ENCODE results near the gene SOS1. TPM values are rescaled to one million over a fixed set of nuclear protein-coding genes. Genes with fewer than 3 reads are reported as not detected.

Gene SOS1
- total and polyA plus RNA-seq, 2 donors (not counting 3 experiments of a cell fraction or from before 2014, with no cell fraction given): 22.2 to 32.5 TPM

GRCh38 chr2:38940746-38941145 is 180.1 kb downstream of the SOS1 start:
- ChIA-PET CTCF (no interaction called here), POLR2A (no interaction called here)
- Histone ChIP-seq H3K4me3 (replicated peaks in 1 of 3; ENCODE audit: insufficient read depth in 1 of 3, low read depth in 1 of 3, low read length in 3 of 3) (no peak overlapping the region), H3K79me2 (ENCODE audit: control insufficient read depth, insufficient read depth, low read length) (no peaks in the 10 kb centered on the region), H2AFZ (ENCODE audit: low read depth, low read length) (no peak overlapping the region), H3K4me2 (ENCODE audit: insufficient read depth, low read length) (no peak overlapping the region), H3K27me3 (ENCODE audit: control insufficient read depth in 2 of 2, insufficient read depth in 2 of 2, low read length in 2 of 2) (peaks cover 0 to 1% of the 10 kb centered on the region in 2 experiments), H3K4me1 (ENCODE audit: control insufficient read depth, extremely low read depth, insufficient read depth, low read length) (no peaks in the 10 kb centered on the region), H3K9me3 (replicated peaks; ENCODE audit: control insufficient read depth, insufficient read depth, low read length) (no peaks in the 10 kb centered on the region), H3K27ac (ENCODE audit: insufficient read depth, low read depth, low read length) (no peak overlapping the region), H3K36me3 (ENCODE audit: control insufficient read depth in 2 of 2, extremely low read depth in 1 of 2, insufficient read depth in 2 of 2, low read length in 2 of 2) (no peaks in the 10 kb centered on the region), H3K9ac (replicated peaks; ENCODE audit: extremely low read depth, insufficient read depth, low read length) (no peak overlapping the region), H4K20me1 (replicated peaks; ENCODE audit: control insufficient read depth, extremely low read depth, insufficient read depth, low read length) (no peaks in the 10 kb centered on the region), H3K9me1 (replicated peaks; ENCODE audit: control insufficient read depth, extremely low read depth, insufficient read depth, low read length) (no peaks in the 10 kb centered on the region)
- TF ChIP-seq GATA2 (IDR thresholded peaks at IDR 0.05; ENCODE audit: insufficient read depth, insufficient read length, low read depth, low read length) (no peak), MAX (IDR thresholded peaks at IDR 0.05; ENCODE audit: insufficient read depth, insufficient read length) (no peak), CTCF (IDR thresholded peaks at IDR 0.05; ENCODE audit: extremely low read depth in 1 of 2, insufficient read depth in 1 of 2, low read depth in 1 of 2, low read length in 2 of 2) (no peak), EZH2 (IDR thresholded peaks at IDR 0.05; ENCODE audit: borderline replicate concordance, low read depth, low read length, severe bottlenecking) (no peak), MYC (IDR thresholded peaks at IDR 0.05; ENCODE audit: low read depth, low read length) (no peak), JUN (IDR thresholded peaks at IDR 0.05; ENCODE audit: borderline replicate concordance, insufficient read depth, insufficient read length, low read depth) (no peak), POLR2AphosphoS5 (IDR thresholded peaks at IDR 0.05; ENCODE audit: insufficient read depth, low read depth, low read length) (no peak), FOS (IDR thresholded peaks at IDR 0.05; ENCODE audit: borderline replicate concordance, insufficient read depth, low read length) (no peak), POLR2A (IDR thresholded peaks at IDR 0.05; ENCODE audit: low read depth, low read length) (no peak)
- no peak for DNase-seq (ENCODE audit: low read depth, low spot score)
- dilution Hi-C loops (cut with MboI; ENCODE audit: extremely low pct_ligation_motif_present, low sequenced_read_pairs): no loop called here
- FAIRE-seq: no peak
- intact Hi-C loops (cut with micrococcal nuclease): no loop called here
- no TSS peak for BruUV-seq (replicated peaks)
